ENCODE data around the gene RAP1A. TPM values are rescaled to one million over a fixed set of nuclear protein-coding genes. Genes with fewer than 3 reads are reported as not detected.

Gene RAP1A
- total RNA-seq, 1 experiment from 2014 or later = 26.7 TPM

- no peaks in the 10 kb centered on the region; the same call in 1 of the 2 replicates for H3K27me3 ChIP-seq (ENCODE audit: insufficient read depth, low read length)
- no peak for DNase-seq
- H2BK12ac ChIP-seq (ENCODE audit: insufficient read length, low read depth, low read length) = no peak overlapping the region
- no peak overlapping the region for H2BK120ac ChIP-seq (ENCODE audit: low read depth, low read length, poor library complexity, severe bottlenecking)
- H2AK5ac ChIP-seq (ENCODE audit: insufficient read length, low read length) = no peak overlapping the region
- no peak overlapping the region for H3K27ac ChIP-seq (ENCODE audit: insufficient read length, low read depth, low read length)
- H2BK5ac ChIP-seq (ENCODE audit: insufficient read length, low read length) = no peak overlapping the region
- no peak overlapping the region for H4K8ac ChIP-seq (replicated peaks; ENCODE audit: insufficient read length, low read depth, low read length)
- peaks cover 3 to 5% of the 10 kb centered on the region in 2 experiments; a peak in 2 of 4 replicates for H3K4me1 Mint-ChIP-seq
- no peak overlapping the region for H3K27ac Mint-ChIP-seq
- H2AFZ ChIP-seq (ENCODE audit: low read length) = no peak overlapping the region
- peaks cover 43 to 86% (median 83%) of the 10 kb centered on the region in 3 experiments; a peak in 6 of 7 replicates for H3K36me3 Mint-ChIP-seq (ENCODE audit: insufficient read depth in 1 of 3, low read depth in 3 of 3)
- H3K79me1 ChIP-seq (ENCODE audit: insufficient read depth, low read depth, low read length, poor library complexity, severe bottlenecking) = peaks cover 3% of the 10 kb centered on the region
- H4K20me1 ChIP-seq (ENCODE audit: control insufficient read depth, insufficient read depth, insufficient read length) = no peaks in the 10 kb centered on the region
- H3K27me3 Mint-ChIP-seq (ENCODE audit: low read depth) = no peaks in the 10 kb centered on the region
- H3K4me1 ChIP-seq (ENCODE audit: insufficient read depth, low read length) = no peaks in the 10 kb centered on the region
- H3K79me2 ChIP-seq (ENCODE audit: insufficient read depth, low read length) = peaks cover 2% of the 10 kb centered on the region; the same call in 1 of the 2 replicates
- H3K56ac ChIP-seq (ENCODE audit: insufficient read length, low read depth, low read length) = no peak overlapping the region
- no peak overlapping the region for H3K4me2 ChIP-seq (ENCODE audit: insufficient read depth, insufficient read length, low read length)
- H3K23ac ChIP-seq (ENCODE audit: insufficient read length, low read depth, low read length) = no peak overlapping the region
- H3K9ac ChIP-seq (ENCODE audit: extremely low read depth, insufficient read length, low read length) = no peak overlapping the region
- H3K18ac ChIP-seq (ENCODE audit: insufficient read length, low read depth, low read length) = no peak overlapping the region
- no peak overlapping the region for H2BK20ac ChIP-seq (ENCODE audit: low read depth, low read length, poor library complexity, severe bottlenecking)
- H3K14ac ChIP-seq (ENCODE audit: insufficient read depth, low read length) = no peak overlapping the region
- TF ChIP-seq, protein P1, sequence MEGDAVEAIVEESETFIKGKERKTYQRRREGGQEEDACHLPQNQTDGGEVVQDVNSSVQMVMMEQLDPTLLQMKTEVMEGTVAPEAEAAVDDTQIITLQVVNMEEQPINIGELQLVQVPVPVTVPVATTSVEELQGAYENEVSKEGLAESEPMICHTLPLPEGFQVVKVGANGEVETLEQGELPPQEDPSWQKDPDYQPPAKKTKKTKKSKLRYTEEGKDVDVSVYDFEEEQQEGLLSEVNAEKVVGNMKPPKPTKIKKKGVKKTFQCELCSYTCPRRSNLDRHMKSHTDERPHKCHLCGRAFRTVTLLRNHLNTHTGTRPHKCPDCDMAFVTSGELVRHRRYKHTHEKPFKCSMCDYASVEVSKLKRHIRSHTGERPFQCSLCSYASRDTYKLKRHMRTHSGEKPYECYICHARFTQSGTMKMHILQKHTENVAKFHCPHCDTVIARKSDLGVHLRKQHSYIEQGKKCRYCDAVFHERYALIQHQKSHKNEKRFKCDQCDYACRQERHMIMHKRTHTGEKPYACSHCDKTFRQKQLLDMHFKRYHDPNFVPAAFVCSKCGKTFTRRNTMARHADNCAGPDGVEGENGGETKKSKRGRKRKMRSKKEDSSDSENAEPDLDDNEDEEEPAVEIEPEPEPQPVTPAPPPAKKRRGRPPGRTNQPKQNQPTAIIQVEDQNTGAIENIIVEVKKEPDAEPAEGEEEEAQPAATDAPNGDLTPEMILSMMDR (conservative IDR thresholded peaks at IDR 0.05) = no peak
- H4K5ac ChIP-seq (ENCODE audit: insufficient read length, low read depth, low read length) = no peak overlapping the region
- WGBS (ENCODE audit: extremely low coverage, insufficient read length, low lambda C conversion rate) = no CpG with 5 or more reads among the region's 2 CpGs
- no peak overlapping the region for H3K4ac ChIP-seq (ENCODE audit: low read depth, low read length)
- no peaks in the 10 kb centered on the region; a peak in 1 of 5 replicates for H3K9me3 Mint-ChIP-seq
- H3T11ph ChIP-seq (ENCODE audit: low read length) = no peak overlapping the region
- H3K9me3 ChIP-seq (ENCODE audit: control insufficient read depth, low read depth, low read length) = no peaks in the 10 kb centered on the region
- no peak overlapping the region for H3K4me3 Mint-ChIP-seq
- no peaks in the 10 kb centered on the region for H3K23me2 ChIP-seq (ENCODE audit: insufficient read length, low read depth, low read length, poor library complexity, severe bottlenecking)
- H4K91ac ChIP-seq (ENCODE audit: insufficient read length, low read depth, low read length) = no peak overlapping the region
- no peak overlapping the region for H2BK15ac ChIP-seq (ENCODE audit: low read depth, low read length)
Observed at GRCh38 chr1:111762332-111762731, 142.7 kb downstream of the RAP1A start.

Other genes starting within 250 kb of the RAP1A start
- 0.92 and 1.2 TPM in 2 replicates for gene OVGP1, start 192.1 kb upstream of the RAP1A start, total RNA-seq (2021)
- gene WDR77, start 170.5 kb upstream of the RAP1A start, total RNA-seq (2021) = 70.9 and 74.2 TPM in 2 replicates
- 250 and 271 TPM in 2 replicates for gene ATP5PB, start 170.3 kb upstream of the RAP1A start, total RNA-seq (2021)
- 0.35 TPM in 1 of 2 replicates, not detected in the other for gene C1orf162, start 145.8 kb upstream of the RAP1A start, total RNA-seq (2021)
- not detected in 2 replicates for gene ADORA3, start 116.2 kb upstream of the RAP1A start, total RNA-seq (2021)
- gene TMIGD3, start 116.2 kb upstream of the RAP1A start, total RNA-seq (2021) = not detected in 2 replicates
- gene INKA2, start 119.6 kb downstream of the RAP1A start, total RNA-seq (2021) = 11.9 and 12.3 TPM in 2 replicates
- gene DDX20, start 136.1 kb downstream of the RAP1A start, total RNA-seq (2021) = 38.0 and 38.3 TPM in 2 replicates